Posterior vena cava (tissue), 2 donors: ENCODE data around the gene RRP7A. TPM values are rescaled to one million over a fixed set of nuclear protein-coding genes. Genes with fewer than 3 reads are reported as not detected.
"Not testable (repeated sequence)": the region's sequence is repeated elsewhere in the genome, so short reads cannot be mapped to it uniquely, and the experiment has no call there.

Experiments used
- DNase-seq: peaks from one replicate; pipeline ENCODE4 v3.0.0-alpha.2; 2020; ENCODE audit warnings: low spot score
- intact Hi-C, 2 donors: fragments of 100-400 bp; cut with DNase I; formaldehyde crosslinking; loops; one replicate each; pipeline versions ENCODE4 v1.14.1 to v1.14.2; 2022 to 2023
- total RNA-seq, 2 donors: library from RNA; stranded (reverse); fragmentation: NEBNext Ultra II Directional; extraction: Animal tissue kit (Norgen Biotek cat#: 25700); gene quantifications; one replicate each; pipeline ENCODE4 v1.2.1, GENCODE V29; 2021
- donor health status: DM: yes; HTN: yes; CAD: no.
- donor health status: DM: yes; HTN: yes; CAD: no.

RRP7A gene
- total RNA-seq, 2 donors from 2014 or later = 26.0 to 32.4 TPM

GRCh38 chr22:42509548-42509947, 10.0 kb downstream of the RRP7A start:
- intact Hi-C loops = no loop called here
- no peak for DNase-seq

DNA sequence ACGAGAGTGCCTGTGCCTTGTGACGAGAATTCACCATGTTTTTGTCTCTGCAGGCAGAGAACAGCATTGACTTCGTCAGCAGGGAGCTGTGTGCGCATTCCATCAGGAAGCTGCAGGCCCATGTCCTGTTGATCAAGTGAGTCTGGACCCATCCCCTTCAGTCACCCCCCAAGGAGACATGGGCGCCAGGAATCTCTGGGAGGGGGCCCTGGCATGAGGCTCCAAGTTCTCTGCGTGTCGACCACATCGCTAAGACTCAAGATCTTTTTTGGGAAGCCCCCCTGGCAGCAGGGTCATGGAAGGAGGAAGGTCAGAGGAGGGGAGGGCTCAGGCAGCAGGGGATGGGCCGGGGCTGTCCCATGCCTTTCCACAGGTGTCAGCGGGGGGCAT, 10.6 kb downstream of the RRP7A start:
- intact Hi-C loops, DNase-seq: not testable (repeated sequence)

GRCh38 chr22:42508327-42508974, 11.1 kb downstream of the RRP7A start:
- intact Hi-C loops, DNase-seq: not testable (repeated sequence)

- intact Hi-C loops = no loop called here
- DNase-seq = no peak
Measured at GRCh38 chr22:42500836-42501179, 18.8 kb downstream of the RRP7A start.

- peak; percentile 96 for DNase-seq
- intact Hi-C loops = no loop called here
Measured at GRCh38 chr22:42500161-42500835, 19.3 kb downstream of the RRP7A start.

- DNase-seq, intact Hi-C loops: not testable (repeated sequence)
Measured at GRCh38 chr22:42499773-42500160, 19.8 kb downstream of the RRP7A start.

- DNase-seq, intact Hi-C loops: not testable (repeated sequence)
Measured at GRCh38 chr22:42495533-42496141, 24.0 kb downstream of the RRP7A start.

DNA sequence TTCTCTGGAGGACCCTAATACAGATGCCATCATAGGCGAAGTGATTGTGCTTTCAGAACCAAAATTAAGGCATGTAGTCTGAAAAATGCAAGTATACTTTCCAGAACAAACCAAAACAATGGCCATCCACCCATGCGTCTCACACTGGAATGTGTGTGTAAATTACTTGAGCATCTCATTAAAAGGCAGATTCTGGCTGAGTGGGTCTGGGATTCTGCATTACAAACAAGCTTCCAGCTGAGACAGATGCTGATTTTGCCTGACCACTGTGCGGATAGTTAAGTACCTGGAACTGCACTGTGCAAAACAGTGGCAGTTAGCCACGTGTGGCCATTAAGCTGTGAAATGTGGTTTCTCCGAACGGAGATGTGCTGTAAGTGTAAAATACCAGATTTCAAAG, 26.2 kb downstream of the RRP7A start:
- DNase-seq = no peak
- intact Hi-C loops = no loop called here

DNA sequence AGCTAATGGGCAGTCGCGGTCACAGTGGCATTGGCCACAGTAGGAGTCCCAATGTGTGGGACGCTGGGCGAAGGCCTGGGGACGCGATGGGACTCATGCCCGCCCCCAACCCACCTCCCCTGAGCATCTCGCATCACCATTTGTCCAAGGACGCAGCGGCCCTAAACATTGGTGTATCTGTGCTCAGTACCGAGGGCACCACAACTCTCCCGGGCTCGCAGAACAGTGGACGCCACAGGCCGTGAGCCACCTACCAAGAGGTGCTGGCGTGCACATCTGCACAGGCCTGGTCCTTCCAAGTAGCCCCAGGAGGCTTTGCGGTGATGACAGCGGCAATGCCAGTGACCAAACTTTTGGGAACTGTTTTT, 27.3 kb downstream of the RRP7A start:
- no peak for DNase-seq
- intact Hi-C loops = no loop called here

GRCh38 chr22:42490243-42490832, 29.3 kb downstream of the RRP7A start:
- no peak for DNase-seq
- intact Hi-C loops = no loop called here

DNA sequence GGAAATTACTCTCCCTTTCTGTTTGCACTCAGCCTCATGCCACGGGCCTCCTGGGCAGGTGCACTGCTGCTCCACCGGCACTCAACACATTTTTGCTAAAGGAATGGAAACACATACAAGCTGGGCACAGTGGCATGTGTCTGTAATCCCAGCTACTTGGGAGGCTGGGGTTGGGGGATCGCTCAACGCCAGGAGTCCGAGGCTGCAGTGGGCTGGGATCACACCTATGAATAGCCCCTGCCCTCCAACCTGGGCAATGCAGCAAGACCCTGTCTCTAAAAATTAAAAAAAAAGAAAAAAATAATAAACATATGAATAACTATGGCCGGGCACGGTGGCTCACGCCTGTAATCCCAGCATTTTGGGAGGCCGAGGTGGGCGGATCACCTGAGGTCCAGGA, 30.6 kb downstream of the RRP7A start:
- intact Hi-C loops = no loop called here
- DNase-seq = no peak

DNA sequence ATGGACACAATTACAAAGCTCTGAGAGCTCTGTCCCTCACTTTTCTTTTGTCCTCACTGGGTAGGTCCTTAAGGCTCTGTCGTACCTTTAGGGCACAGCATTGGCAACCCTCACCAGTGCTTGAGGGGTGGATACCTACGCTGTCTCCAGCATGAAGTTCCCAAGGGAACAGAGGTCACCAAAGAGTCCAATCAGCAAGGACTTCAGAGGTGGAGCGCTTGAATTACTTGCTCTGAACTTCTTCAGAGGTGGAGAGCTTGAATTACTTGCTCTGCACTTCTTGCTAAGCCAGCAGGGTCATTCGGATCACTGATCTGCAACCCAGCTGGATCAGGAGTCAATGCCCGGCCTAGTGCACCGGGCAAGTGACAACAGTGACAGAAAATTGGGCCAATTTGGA, 35.1 kb downstream of the RRP7A start:
- intact Hi-C loops = no loop called here
- DNase-seq = no peak

GRCh38 chr22:42483610-42484223, 35.9 kb downstream of the RRP7A start:
- intact Hi-C loops, DNase-seq: not testable (repeated sequence)

DNA sequence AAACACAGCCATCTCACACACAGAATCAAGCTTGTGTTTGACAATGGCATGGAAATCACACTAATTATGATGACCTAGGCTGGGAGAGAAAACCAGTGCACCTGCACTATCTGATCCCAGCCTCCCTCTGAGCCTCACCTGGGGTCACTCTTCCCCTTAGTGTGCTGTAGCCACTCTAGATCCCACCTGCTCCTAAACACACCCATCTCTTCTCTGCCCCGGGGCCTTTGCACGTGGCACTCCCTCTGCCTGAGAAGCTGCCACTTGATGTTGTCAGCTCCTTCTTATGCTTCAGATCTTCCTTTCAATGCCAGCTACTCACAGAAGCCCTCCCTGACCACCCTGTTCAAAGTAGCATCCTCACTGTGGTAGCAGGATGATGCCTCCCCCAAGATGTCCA, 44.5 kb downstream of the RRP7A start:
- intact Hi-C loops = no loop called here
- DNase-seq = peak; percentile 29

GRCh38 chr22:42473484-42474193, 46.0 kb downstream of the RRP7A start:
- no peak for DNase-seq
- intact Hi-C loops = no loop called here

DNA sequence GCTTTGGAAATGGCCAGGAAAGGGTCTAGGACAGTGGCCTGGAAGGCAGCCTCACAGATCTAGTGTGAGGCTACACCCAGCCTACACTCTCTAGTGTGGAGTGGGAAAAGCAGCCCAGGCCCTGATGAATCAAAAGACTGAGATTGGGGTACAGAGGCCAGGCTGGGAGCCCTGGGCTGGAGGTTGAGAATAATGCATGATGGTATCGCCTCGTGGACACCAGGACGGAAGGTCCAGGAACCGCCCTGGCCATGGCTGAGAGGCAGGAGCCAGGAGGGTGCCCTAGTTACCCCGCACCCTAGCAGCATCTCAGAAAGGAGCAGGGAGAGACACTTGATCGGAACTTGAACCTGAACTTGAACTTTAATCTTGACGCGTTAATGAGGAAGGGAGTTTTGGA, 46.9 kb downstream of the RRP7A start:
- intact Hi-C loops = no loop called here

DNA sequence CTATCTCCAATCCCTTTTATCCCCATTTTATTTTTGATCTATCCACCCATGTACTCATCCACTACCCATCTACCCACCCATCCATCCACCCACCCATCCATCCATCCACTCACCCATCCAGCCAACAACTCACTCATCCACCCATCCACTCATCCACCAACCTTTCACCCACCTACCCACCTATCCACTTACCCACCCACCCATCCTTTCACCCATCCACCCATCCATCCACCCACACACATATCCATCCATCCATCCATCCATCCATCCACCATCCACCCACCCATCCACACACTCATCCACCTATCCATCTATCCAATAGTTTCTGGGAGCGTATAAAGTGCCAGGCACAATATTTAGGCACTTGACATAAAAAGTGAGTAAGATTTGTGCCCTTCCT, 48.2 kb downstream of the RRP7A start:
- intact Hi-C loops = no loop called here

More for the DNA sequence above, 46.9 kb downstream of the RRP7A start:
- peak; percentile 52 for DNase-seq

DNA sequence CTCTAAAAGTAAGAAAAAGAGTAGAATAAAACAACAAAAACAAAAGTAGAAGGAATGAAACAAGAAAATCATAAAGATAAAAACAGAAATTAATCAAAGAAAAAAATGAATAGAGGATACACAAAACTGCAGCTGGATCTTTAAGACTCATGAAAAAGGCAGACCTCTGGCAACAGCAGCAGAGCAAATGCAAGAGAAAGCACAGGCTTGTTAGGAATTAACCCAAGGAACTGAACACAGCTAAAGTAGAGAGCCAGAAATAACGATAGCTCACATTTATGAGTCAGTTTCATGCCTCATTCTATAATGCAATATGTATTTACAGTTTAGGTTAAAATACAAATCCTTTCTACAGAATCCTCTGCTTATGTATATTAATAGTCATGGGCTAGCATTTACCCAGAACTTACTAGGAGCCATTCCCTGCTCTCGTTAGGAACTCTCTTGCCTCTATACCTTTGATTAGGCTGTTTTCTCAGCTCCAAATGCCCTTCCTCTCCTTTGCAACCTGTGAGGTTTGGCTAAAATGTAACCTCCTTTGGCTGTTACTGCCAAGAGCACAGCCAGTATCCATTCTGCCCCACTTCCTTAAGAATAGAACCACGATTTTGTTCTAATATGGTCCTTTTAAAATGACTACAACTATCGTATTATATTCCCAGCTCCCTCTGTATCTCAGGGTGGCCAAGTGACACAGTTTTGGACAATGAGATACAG, 49.1 kb downstream of the RRP7A start:
- intact Hi-C loops = no loop called here
- no peak for DNase-seq

More for the DNA sequence above, 48.2 kb downstream of the RRP7A start:
- no peak for DNase-seq

DNA sequence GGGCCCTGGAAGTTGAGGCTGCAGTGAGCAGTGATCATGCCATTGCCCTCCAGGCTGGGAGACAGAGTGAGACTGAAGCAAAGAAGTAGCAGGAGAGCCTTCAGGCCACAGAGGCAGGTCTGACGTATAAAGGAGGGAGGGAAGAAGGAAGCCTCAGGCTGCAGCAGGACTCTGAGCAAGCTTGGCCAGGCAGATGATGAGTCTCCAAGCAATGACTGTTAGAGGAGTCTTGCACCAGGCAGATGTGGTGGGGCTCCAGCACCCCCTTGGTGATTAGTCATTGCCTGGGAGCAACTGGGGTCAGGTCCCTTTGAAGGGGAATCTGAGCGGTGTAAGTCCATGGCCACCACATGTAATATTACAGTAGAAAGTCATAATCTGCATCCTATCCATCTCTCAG, 50.8 kb downstream of the RRP7A start:
- no peak for DNase-seq
- intact Hi-C loops = no loop called here
